HL-60 (cell line): ENCODE results near the gene TAF11L13.
"Not testable (repeated sequence)": the region's sequence is repeated elsewhere in the genome, so short reads cannot be mapped to it uniquely, and the experiment has no call there.

Source experiments
- DNase-seq, 2 experiments: peaks; one replicate each; pipeline ENCODE4 v3.0.0-alpha.2; 2010 to 2020; ENCODE audit warnings: low read depth in 1 of 2, low spot score in 1 of 2
- H3K27ac ChIP-seq: fragments of 250-450 bp; sonication (Bioruptor Pico); replicated peaks from 2 replicates; pipeline ENCODE4 v1.5.1; 2020; ENCODE audit warnings: mild to moderate bottlenecking, moderate library complexity
- H3K27me3 ChIP-seq: fragments of 250-450 bp; sonication (Bioruptor Pico); 2 replicates; pipeline ENCODE4 v1.5.1; 2021; ENCODE audit warnings: mild to moderate bottlenecking, moderate library complexity; ENCODE audit not compliant: insufficient read depth, poor library complexity, severe bottlenecking
- H3K4me3 ChIP-seq: replicated peaks from 2 replicates; pipeline ENCODE4 v1.5.1; 2011; ENCODE audit warnings: mild to moderate bottlenecking, control low read depth, low read length; ENCODE audit not compliant: insufficient read depth
- CTCF ChIP-seq: IDR thresholded peaks from one replicate; pipeline ENCODE4 v1.5.1; 2011; ENCODE audit warnings: low read length, control low read depth, inconsistent platforms; ENCODE audit not compliant: insufficient read depth
- GABPA ChIP-seq: IDR thresholded peaks from 2 replicates; pipeline ENCODE4 v1.6.1; 2012; ENCODE audit warnings: low read depth
- POLR2AphosphoS5 ChIP-seq: IDR thresholded peaks from 2 replicates; pipeline ENCODE4 v1.6.1; 2012; ENCODE audit warnings: low read depth
- REST ChIP-seq: IDR thresholded peaks from 2 replicates; pipeline ENCODE4 v1.6.1; 2012; ENCODE audit warnings: low read depth; ENCODE audit not compliant: insufficient replicate concordance
- SPI1 ChIP-seq: IDR thresholded peaks from 2 replicates; pipeline ENCODE4 v1.6.1; 2012; ENCODE audit warnings: low read depth, mild to moderate bottlenecking, borderline replicate concordance

TAF11L13 gene

GRCh38 chr5:17634160-17634559 lies 2.3 kb downstream of the TAF11L13 start, which contains the start of gene TAF11L14:
Gene TAF11L14, plus strand, starts transcription at chr5:17634460.
- DNase-seq: no peak
- H3K27me3 ChIP-seq: no peaks in the 10 kb centered on the region
- no peak within 1 kb of the TSS for H3K4me3 ChIP-seq
- H3K27ac ChIP-seq: no peak within 1 kb of the TSS
- TF ChIP-seq SPI1 (no peak), REST (no peak), CTCF (no peak), GABPA (no peak), POLR2AphosphoS5 (no peak)

- not testable (repeated sequence) for H3K4me3 ChIP-seq, H3K27me3 ChIP-seq, H3K27ac ChIP-seq, DNase-seq
Observed at GRCh38 chr5:17649232-17649631, 17.3 kb downstream of the TAF11L13 start.

- not testable (repeated sequence) for H3K4me3 ChIP-seq, H3K27me3 ChIP-seq, H3K27ac ChIP-seq, DNase-seq
Observed at GRCh38 chr5:17655201-17655759, 23.4 kb downstream of the TAF11L13 start.

GRCh38 chr5:17655921-17656320 lies 24.0 kb downstream of the TAF11L13 start:
- Histone ChIP-seq H3K27ac (no peak overlapping the region), H3K4me3 (no peak overlapping the region), H3K27me3 (no peaks in the 10 kb centered on the region)
- no peak for DNase-seq
- TF ChIP-seq GABPA (no peak), POLR2AphosphoS5 (no peak), CTCF (no peak), SPI1 (no peak), REST (no peak)

- H3K27me3 ChIP-seq: no peaks in the 10 kb centered on the region
- TF ChIP-seq REST: no peak
- TF ChIP-seq SPI1: no peak
- no peak for TF ChIP-seq GABPA
- no peak for TF ChIP-seq CTCF
- no peak for TF ChIP-seq POLR2AphosphoS5
- H3K4me3 ChIP-seq: no peak overlapping the region
- no peak for DNase-seq
- H3K27ac ChIP-seq: no peak overlapping the region
Observed at GRCh38 chr5:17663182-17663581, 31.3 kb downstream of the TAF11L13 start.
